Measurements from ENCODE around the gene CTPS2. TPM values are rescaled to one million over a fixed set of nuclear protein-coding genes. Genes with fewer than 3 reads are reported as not detected.

CTPS2 gene
- total RNA-seq, 1 donor: 12.0 TPM

DNA sequence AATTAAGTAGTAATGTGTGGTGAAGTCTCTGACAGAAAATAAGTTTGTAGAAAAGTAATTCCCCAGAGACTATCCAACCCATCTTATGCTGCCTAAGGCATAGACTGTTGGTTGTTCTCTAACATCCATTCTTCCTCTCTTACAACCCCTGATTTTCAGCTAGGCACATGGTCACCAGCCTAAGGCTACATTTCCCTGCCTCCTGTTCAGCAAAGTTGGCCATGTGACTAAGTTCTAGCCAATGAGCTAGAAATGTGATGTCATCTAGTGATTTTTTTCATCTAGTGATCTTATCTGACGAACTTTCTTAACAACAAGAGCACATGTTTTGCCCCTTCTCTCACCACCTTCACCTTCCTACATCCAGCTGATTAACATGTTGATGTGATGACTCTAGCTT lies 164.8 kb downstream of the CTPS2 start:
- DNase-seq (ENCODE audit: low read depth): no peak
- no peak overlapping the region for H3K4me3 ChIP-seq (ENCODE audit: low read depth, low read length)
- TF ChIP-seq, protein P1, sequence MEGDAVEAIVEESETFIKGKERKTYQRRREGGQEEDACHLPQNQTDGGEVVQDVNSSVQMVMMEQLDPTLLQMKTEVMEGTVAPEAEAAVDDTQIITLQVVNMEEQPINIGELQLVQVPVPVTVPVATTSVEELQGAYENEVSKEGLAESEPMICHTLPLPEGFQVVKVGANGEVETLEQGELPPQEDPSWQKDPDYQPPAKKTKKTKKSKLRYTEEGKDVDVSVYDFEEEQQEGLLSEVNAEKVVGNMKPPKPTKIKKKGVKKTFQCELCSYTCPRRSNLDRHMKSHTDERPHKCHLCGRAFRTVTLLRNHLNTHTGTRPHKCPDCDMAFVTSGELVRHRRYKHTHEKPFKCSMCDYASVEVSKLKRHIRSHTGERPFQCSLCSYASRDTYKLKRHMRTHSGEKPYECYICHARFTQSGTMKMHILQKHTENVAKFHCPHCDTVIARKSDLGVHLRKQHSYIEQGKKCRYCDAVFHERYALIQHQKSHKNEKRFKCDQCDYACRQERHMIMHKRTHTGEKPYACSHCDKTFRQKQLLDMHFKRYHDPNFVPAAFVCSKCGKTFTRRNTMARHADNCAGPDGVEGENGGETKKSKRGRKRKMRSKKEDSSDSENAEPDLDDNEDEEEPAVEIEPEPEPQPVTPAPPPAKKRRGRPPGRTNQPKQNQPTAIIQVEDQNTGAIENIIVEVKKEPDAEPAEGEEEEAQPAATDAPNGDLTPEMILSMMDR (IDR thresholded peaks at IDR 0.05; ENCODE audit: insufficient read depth, low read length): no peak

DNA sequence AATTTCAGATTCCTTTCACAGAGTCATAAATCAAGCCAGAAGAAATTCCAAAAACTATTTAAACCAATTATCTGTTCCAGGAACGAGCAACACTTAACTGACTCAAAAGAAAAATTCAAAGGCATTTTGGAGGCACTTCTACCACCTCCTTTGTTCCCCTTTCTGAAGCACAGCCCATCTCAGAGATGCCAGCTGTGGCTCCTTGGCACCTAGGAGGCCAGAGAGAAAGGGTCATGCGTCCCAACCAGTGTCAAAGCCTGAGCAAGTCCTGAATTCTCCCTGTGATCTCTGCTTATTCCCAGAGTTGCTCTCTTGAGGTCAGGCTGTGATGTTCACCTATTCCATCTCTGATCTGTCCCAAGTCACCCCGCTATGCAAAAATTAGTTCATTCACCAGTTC lies 167.5 kb downstream of the CTPS2 start:
- TF ChIP-seq, protein P1 (IDR thresholded peaks at IDR 0.05; ENCODE audit: insufficient read depth, low read length): no peak
- no peak overlapping the region for H3K4me3 ChIP-seq (ENCODE audit: low read depth, low read length)
- DNase-seq (ENCODE audit: low read depth): no peak

Small RNA genes lying within 50 kb of the gene (small RNA-seq; reads per million reads assigned to genes)
- gene MIR548AM: not detected

Other genes starting within 250 kb of the CTPS2 start
- not detected in 2 replicates for gene S100G, start 62.5 kb downstream of the CTPS2 start, total RNA-seq (ENCODE audit: low replicate concordance)
- gene SYAP1, start 6.9 kb upstream of the CTPS2 start, total RNA-seq (ENCODE audit: low replicate concordance): 15.9 and 39.9 TPM in 2 replicates
- 6.3 and 13.9 TPM in 2 replicates for gene TXLNG, start 73.8 kb upstream of the CTPS2 start, total RNA-seq (ENCODE audit: low replicate concordance)
- gene RBBP7, start 157.7 kb upstream of the CTPS2 start, total RNA-seq (ENCODE audit: low replicate concordance): 120 and 172 TPM in 2 replicates
- 0.82 and 1.7 TPM in 2 replicates for gene REPS2, start 234.0 kb upstream of the CTPS2 start, total RNA-seq (ENCODE audit: low replicate concordance)

Measured in fibroblast of the aortic adventitia (primary cell).